ACC112 (cell line): Measurements from ENCODE around the gene SLC39A2.

Experiments used
- H2AFZ ChIP-seq: fragments of 200-600 bp; sonication (generic); one replicate; pipeline ENCODE4 v1.6.0; 2017; ENCODE audit warnings: antibody characterized with exemption, low read length; ENCODE audit not compliant: unreplicated experiment
- H3K27ac ChIP-seq: fragments of 200-600 bp; sonication (generic); 2 replicates; pipeline ENCODE4 v1.5.1; 2014; ENCODE audit warnings: low read depth, mild to moderate bottlenecking, antibody characterized with exemption, low read length, moderate library complexity
- H3K27me3 ChIP-seq: fragments of 200-600 bp; sonication (generic); 2 replicates; pipeline ENCODE4 v1.6.1; 2014; ENCODE audit warnings: mild to moderate bottlenecking, antibody characterized with exemption, low read length, moderate library complexity, mixed read lengths; ENCODE audit not compliant: insufficient read depth
- H3K36me3 ChIP-seq: fragments of 200-600 bp; sonication (generic); 2 replicates; pipeline ENCODE4 v1.6.1; 2016; ENCODE audit warnings: mild to moderate bottlenecking, antibody characterized with exemption, low read length, moderate library complexity, mixed read lengths; ENCODE audit not compliant: insufficient read depth
- H3K4me1 ChIP-seq: fragments of 200-600 bp; sonication (generic); one replicate; pipeline ENCODE4 v1.6.1; 2016; ENCODE audit warnings: low read length, mixed read lengths; ENCODE audit not compliant: insufficient read depth, unreplicated experiment, control insufficient read depth
- H3K4me3 ChIP-seq: fragments of 200-600 bp; sonication (generic); 2 replicates; pipeline ENCODE4 v1.5.1; 2014; ENCODE audit warnings: mild to moderate bottlenecking, low read depth, low read length
- H3K79me2 ChIP-seq: fragments of 200-600 bp; sonication (generic); one replicate; pipeline ENCODE4 v1.6.0; 2016; ENCODE audit warnings: low read length; ENCODE audit not compliant: control insufficient read depth, unreplicated experiment, insufficient read depth

SLC39A2 gene

GRCh38 chr14:21048638-21049037 is 49.5 kb downstream of the SLC39A2 start:
- H3K4me3 ChIP-seq, result no peak overlapping the region
- no peaks in the 10 kb centered on the region for H3K79me2 ChIP-seq
- H3K36me3 ChIP-seq, result no peaks in the 10 kb centered on the region
- H3K27me3 ChIP-seq, result no peaks in the 10 kb centered on the region; the same call in 1 of the 2 replicates
- no peak overlapping the region for H2AFZ ChIP-seq
- H3K4me1 ChIP-seq, result peaks cover 4% of the 10 kb centered on the region
- no peak overlapping the region for H3K27ac ChIP-seq

GRCh38 chr14:21049271-21049673 is 50.2 kb downstream of the SLC39A2 start:
- no peaks in the 10 kb centered on the region for H3K79me2 ChIP-seq
- H3K27me3 ChIP-seq, result no peaks in the 10 kb centered on the region; the same call in 1 of the 2 replicates
- peaks cover 4% of the 10 kb centered on the region for H3K4me1 ChIP-seq
- H3K27ac ChIP-seq, result no peak overlapping the region
- H3K4me3 ChIP-seq, result no peak overlapping the region
- no peak overlapping the region for H2AFZ ChIP-seq
- H3K36me3 ChIP-seq, result no peaks in the 10 kb centered on the region

GRCh38 chr14:21050597-21050996 is 51.5 kb downstream of the SLC39A2 start:
- no peak overlapping the region for H2AFZ ChIP-seq
- H3K27me3 ChIP-seq, result no peaks in the 10 kb centered on the region; the same call in 1 of the 2 replicates
- H3K27ac ChIP-seq, result no peak overlapping the region
- H3K4me1 ChIP-seq, result peaks cover 4% of the 10 kb centered on the region
- no peaks in the 10 kb centered on the region for H3K79me2 ChIP-seq
- H3K4me3 ChIP-seq, result no peak overlapping the region
- H3K36me3 ChIP-seq, result no peaks in the 10 kb centered on the region
